ENCODE measurements around the gene LDB1. TPM values are rescaled to one million over a fixed set of nuclear protein-coding genes. Genes with fewer than 3 reads are reported as not detected.
A peak's percentile ranks its signal among the peaks of the same experiment; 100 is the strongest.

Gene LDB1
- total RNA-seq, 1 experiment from 2014 or later: 22.7 TPM

GRCh38 chr10:102069071-102069470 lies 51.1 kb downstream of the LDB1 start:
- in situ Hi-C loops (cut with HindIII; ENCODE audit: low pct_unique_long_range_greater_than_20kb, low sequenced_read_pairs): no loop called here
- no peak for DNase-seq (ENCODE audit: low read depth)

DNA sequence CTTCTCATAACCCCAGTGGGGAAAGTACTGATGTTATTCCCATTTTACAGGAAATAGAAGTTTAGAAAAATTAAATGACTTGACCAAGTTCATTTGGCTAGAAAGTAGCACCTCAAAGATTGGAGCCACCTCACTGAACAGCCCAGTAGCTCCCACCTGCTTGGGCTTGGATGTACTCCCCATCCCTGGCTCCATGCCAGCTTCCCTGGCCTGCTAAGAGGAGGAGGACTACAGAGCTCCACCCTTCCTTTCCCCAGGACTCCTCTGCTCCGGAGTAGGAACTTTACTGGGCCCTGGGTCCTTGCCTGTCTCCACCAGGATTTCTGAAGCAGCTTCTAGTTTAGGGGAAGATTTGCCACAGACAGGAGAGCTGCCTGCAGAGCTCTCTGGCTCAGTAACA lies 52.0 kb downstream of the LDB1 start:
- no peak for DNase-seq (ENCODE audit: low read depth)
- in situ Hi-C loops (cut with HindIII; ENCODE audit: low pct_unique_long_range_greater_than_20kb, low sequenced_read_pairs): no loop called here

DNA sequence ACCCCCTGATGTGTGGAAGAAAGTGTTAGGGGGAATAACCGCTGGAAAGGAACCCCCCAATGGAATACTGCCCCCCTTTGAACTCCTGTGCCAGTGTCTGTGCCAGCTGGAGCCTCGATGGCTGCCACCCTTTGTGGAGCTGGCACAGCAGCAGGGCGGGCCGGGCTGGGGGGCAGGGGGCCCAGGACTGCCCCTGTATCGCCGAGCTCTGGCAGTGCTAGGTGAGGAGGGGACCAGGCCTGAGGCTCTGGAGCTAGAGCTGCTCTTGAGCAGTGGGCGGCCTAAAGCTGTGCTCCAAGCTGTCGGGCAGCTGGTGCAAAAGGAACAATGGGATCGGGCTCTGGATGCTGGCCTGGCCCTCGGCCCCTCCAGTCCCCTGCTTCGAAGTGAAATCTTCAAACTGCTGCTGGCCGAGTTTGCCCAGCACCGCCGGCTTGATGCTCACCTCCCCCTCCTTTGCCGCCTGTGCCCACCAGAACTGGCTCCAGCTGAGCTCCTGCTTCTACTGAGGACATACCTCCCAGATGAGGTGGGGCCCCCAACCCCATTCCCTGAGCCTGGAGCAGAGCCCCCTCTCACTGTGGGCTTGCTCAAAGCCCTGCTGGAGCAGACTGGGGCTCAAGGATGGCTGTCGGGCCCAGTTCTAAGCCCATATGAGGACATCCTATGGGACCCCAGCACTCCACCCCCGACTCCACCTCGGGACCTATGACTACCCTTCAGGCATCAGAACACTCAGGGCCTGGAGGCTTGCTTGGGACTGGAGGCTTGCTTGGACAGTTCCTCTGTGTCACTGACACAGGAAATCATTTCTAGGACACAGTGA lies 52.9 kb downstream of the LDB1 start:
- in situ Hi-C loops (cut with HindIII; ENCODE audit: low pct_unique_long_range_greater_than_20kb, low sequenced_read_pairs): no loop called here
- no peak for DNase-seq (ENCODE audit: low read depth)

DNA sequence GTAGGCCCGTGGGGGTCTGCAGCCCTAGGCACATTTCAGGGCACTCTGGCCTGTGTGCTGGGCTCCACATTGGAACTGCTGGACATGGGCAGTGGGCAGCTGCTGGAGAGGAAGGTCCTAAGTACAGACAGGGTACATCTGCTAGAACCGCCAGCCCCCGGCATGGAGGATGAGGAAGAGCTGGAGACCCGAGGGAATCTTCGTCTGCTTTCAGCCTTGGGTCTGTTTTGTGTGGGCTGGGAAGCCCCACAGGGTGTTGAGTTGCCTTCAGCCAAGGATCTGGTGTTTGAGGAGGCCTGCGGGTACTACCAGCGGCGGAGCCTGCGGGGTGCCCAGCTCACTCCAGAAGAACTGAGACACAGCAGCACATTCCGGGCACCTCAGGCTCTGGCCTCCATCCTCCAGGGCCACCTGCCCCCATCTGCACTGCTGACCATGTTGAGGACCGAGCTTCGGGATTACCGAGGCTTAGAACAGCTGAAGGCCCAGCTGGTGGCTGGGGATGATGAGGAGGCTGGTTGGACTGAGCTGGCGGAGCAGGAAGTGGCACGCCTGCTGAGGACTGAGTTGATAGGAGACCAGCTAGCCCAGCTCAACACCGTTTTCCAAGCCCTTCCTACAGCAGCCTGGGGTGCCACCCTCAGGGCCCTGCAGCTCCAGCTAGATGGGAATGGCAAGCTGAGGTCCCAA lies 53.6 kb downstream of the LDB1 start:
- no peak for DNase-seq (ENCODE audit: low read depth)
- in situ Hi-C loops (cut with HindIII; ENCODE audit: low pct_unique_long_range_greater_than_20kb, low sequenced_read_pairs): no loop called here

- in situ Hi-C loops (cut with HindIII; ENCODE audit: low pct_unique_long_range_greater_than_20kb, low sequenced_read_pairs): no loop called here
- DNase-seq (ENCODE audit: low read depth): no peak
Observed at GRCh38 chr10:102065561-102066398, 54.4 kb downstream of the LDB1 start.

DNA sequence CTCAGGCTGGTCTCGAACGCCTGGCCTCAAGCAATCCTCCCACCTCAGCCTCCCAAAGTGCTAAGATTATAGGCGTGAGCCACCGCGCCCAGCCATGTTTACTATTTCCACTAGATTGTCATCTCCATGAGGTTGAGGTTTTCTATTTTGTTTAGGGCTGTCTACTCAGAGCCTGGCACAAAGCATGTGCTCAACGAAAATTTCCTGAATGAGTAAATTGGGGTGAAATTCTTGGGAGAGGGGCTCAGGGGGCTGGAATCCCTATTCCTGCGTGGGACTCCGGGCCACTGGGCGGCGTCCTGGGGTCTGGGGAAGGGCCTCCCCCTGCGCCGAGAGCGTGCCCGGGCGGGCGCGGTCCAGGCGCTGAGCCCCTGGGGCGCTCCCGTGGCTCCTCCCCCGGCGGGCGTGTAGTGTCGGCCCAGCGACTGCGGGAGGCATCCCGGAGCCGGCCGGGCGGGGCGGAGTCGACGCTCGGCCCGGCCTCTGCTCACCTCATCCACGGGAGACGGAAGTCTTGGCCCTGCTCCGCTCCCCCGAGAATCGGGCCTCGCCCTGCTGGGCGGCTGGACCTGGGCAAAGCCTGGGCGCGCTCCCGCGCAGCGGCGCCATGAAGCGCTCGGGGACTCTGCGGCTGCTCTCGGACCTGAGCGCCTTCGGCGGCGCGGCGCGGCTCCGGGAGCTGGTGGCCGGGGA lies 55.2 kb downstream of the LDB1 start, which contains the start of gene HPS6:
Gene HPS6 (plus strand): TSS at position 482 of the 693 bp plus-strand sequence. CDS start 126 bp downstream, at position 608.
- in situ Hi-C loops (cut with HindIII; ENCODE audit: low pct_unique_long_range_greater_than_20kb, low sequenced_read_pairs): no loop called here
- DNase-seq (ENCODE audit: low read depth): peak; percentile 90

DNA sequence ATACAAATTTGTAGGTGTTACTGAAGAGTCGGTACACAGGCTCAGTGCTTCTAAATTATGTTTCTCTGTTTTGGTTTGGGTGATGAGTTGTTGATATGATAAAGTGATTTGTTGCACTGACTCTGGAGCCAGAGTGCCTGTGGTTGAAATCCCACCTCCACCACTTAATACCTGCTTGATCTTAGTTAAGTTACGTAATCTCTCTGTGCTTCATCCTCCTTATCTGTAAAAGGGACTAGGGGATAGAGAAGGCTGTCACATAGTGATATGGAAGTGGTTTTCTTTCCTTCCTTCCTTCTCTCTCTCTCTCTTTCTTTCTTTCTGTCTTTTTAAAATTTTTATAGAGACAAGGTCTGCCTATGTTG lies 55.7 kb downstream of the LDB1 start:
- in situ Hi-C loops (cut with HindIII; ENCODE audit: low pct_unique_long_range_greater_than_20kb, low sequenced_read_pairs): no loop called here
- DNase-seq (ENCODE audit: low read depth): no peak

- no peak for DNase-seq (ENCODE audit: low read depth)
- in situ Hi-C loops (cut with HindIII; ENCODE audit: low pct_unique_long_range_greater_than_20kb, low sequenced_read_pairs): no loop called here
Observed at GRCh38 chr10:102059987-102060386, 60.2 kb downstream of the LDB1 start.

Other genes with a start within 250 kb of the LDB1 start
- gene ARMH3, start 64.2 kb downstream of the LDB1 start, total RNA-seq (2014; rRNA removed; shearing (Covaris generic); ENCODE audit: low replicate concordance): 5.6 and 7.1 TPM in 2 replicates
- 55.8 and 65.1 TPM in 2 replicates for gene HPS6, start 55.0 kb downstream of the LDB1 start, total RNA-seq (2014; rRNA removed; shearing (Covaris generic); ENCODE audit: low replicate concordance)
- 5.3 and 15.8 TPM in 2 replicates for gene PPRC1, start 12.7 kb upstream of the LDB1 start, total RNA-seq (2014; rRNA removed; shearing (Covaris generic); ENCODE audit: low replicate concordance)
- gene NOLC1, start 32.0 kb upstream of the LDB1 start, total RNA-seq (2014; rRNA removed; shearing (Covaris generic); ENCODE audit: low replicate concordance): 68.0 and 74.0 TPM in 2 replicates
- gene ELOVL3, start 105.9 kb upstream of the LDB1 start, total RNA-seq (2014; rRNA removed; shearing (Covaris generic); ENCODE audit: low replicate concordance): 0.12 and 0.78 TPM in 2 replicates
- not detected in 2 replicates for gene PITX3, start 121.1 kb upstream of the LDB1 start, total RNA-seq (2014; rRNA removed; shearing (Covaris generic); ENCODE audit: low replicate concordance)
- gene GBF1, start 125.2 kb upstream of the LDB1 start, total RNA-seq (2014; rRNA removed; shearing (Covaris generic); ENCODE audit: low replicate concordance): 14.2 and 14.8 TPM in 2 replicates